Kidney glomerular epithelial cell (primary cell): ENCODE data around the gene EDNRA.
"Not testable (repeated sequence)": the region's sequence is repeated elsewhere in the genome, so short reads cannot be mapped to it uniquely, and the experiment has no call there.

Source experiments
- DNase-seq: peaks from one replicate; lab custom pipeline; 2025; lab: John Stamatoyannopoulos, UW

Gene EDNRA

DNA sequence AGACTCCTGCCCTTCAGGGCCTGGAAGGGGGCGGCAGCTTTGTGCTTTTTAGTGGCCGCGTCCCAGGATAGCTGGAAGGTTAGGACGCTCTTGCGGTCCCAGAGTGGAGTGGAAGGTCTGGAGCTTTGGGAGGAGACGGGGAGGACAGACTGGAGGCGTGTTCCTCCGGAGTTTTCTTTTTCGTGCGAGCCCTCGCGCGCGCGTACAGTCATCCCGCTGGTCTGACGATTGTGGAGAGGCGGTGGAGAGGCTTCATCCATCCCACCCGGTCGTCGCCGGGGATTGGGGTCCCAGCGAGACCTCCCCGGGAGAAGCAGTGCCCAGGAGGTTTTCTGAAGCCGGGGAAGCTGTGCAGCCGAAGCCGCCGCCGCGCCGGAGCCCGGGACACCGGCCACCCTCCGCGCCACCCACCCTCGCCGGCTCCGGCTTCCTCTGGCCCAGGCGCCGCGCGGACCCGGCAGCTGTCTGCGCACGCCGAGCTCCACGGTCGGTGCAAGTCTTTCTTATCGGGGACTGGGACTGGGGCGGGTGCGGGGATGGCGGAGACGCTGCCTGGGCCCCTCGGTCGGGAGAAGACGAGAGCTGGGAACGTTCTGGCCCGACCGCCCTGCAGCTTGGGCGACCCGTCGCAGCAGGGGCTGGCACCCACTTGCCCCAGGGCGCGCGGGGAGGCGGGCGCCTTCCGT, at the start of gene EDNRA:
Gene EDNRA (plus strand): TSS at position 207 of the 686 bp plus-strand sequence. CDS start 4,585 bp downstream, outside the sequence.
- DNase-seq = no peak

DNA sequence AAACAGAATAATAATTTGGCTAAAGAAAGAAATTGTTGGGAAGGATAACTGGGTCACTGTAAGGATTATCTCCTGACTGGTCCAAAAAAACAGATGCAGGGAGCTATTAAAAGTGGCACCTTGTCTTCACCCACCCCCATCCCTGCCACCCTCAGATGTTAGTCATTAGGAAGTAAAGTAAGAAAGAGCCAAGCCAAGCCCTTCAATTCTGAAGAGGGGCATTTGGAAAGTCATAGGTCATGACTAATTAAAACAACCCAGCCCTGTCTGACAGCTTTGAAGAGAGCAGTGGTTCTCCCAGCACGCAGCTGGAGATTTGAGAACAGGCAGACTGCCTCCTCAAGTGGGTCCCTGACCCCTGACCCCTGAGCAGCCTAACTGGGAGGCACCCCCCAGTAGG, 46.5 kb upstream of the EDNRA start:
- not testable (repeated sequence) for DNase-seq

DNA sequence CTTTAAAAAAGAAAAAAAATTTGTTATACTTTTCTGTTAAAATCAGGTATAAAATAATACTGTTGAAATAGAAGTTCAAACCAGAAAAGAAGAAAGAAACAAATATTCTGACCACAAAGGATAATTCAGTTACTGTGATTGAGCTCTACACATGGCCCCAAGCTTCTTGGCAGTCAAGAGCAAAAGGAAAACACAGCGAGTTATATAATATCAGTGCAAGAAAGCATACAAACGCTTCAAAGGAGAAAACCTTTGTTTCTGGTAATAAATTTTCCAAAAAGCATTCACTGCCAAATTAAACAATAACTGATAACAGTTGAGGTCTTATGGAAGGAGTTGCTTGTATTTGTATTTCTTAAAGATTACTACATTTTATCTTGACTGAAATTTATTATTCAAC, 40.5 kb upstream of the EDNRA start:
- DNase-seq = no peak

DNA sequence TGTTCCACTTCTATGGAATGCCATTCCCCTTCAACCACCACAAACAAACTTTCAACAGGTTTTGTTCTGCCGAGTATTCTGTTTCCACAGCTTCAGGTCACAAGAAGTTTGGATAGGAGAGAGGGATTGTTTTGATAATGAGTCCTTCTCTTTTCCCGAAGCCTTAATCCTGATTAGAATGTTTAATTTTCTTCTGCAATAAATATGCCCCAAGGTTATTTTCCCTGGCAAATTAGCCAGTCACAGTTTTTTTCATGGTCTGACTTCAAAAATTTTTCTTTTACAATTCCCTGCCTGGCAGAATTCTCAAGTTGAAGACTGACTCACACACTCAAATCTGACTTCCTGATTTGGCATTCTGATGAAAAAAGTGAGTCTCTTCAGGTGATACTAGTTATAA, 33.1 kb upstream of the EDNRA start:
- no peak for DNase-seq

DNA sequence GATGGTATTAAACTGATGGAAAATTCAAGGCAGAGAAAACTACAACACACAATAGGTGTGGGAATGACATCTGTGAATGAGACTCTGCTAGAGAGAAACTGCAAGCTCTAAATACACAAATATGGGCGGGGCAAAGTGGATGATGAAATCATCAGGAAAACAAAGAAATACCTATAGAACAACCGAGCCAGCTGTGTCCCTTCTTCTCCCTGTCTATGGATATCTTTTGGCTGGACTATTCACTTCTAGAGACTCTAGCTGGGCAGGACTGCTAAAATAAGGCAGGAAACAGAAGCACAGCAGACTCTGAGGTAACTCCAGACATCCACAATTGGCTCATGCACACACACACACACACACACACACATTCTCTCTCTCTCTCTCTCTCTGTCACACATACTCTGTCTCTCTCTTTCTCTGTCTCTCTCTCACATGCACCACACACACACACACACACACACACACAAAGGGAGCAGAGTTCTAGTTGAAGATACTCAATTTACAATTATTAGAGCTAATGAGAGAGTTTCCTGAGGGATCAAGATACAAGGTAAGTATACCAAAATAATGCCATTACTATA, 27.2 kb upstream of the EDNRA start:
- DNase-seq = no peak

DNA sequence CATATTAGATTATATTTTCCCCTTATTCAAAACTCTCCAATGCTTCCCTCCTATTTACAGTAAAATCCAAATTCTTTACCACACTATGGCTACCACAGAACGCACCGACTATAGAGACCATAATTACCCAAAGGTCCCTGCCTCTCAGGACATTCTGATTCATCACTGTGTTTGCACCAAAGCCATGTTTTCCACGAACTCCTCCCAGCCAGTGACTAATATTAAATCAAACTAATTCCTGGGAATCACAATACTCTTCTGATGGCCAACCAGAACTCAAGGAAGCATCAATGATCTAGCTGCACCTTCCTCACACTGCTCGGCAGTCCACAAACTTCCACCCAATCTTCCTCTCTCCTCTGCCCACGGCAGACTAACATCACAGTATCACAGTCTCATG, 24.2 kb upstream of the EDNRA start:
- DNase-seq = no peak

DNA sequence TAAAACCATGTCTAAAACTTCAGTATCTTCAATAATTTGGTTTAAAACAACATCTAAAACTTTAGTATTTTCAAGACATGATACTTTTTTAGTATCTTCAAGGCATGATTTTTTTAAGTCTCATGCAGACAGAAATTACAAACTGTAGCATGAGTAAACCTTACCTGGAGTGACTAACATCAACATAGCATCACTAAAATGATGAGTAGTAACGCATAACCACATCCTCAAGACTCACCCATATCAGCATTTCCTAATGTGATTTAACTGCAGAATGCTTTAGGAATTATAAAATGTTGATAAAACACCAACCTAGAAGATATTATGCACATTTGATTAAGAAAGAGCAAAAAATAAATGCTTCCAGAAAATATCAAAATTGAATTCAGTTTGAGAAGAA, 19.7 kb upstream of the EDNRA start:
- DNase-seq = no peak

DNA sequence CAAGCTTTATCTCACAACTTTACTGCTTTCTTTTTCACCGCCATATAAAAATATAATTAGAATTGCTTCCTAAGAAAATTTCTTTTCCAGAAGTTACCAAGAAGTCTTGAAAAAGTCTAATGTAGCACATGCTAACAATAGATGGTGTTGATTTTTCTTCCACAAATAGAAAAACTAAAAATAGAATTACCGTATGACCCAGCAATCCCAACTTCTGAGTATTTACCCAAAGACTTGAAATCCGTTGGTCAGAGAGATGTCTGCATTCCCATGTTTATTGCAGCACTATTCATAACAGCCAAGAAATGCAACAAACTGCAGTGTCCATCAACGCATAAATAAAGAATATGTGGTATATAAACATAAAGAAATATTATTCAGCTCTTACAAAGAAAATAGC, 17.8 kb upstream of the EDNRA start:
- no peak for DNase-seq

DNA sequence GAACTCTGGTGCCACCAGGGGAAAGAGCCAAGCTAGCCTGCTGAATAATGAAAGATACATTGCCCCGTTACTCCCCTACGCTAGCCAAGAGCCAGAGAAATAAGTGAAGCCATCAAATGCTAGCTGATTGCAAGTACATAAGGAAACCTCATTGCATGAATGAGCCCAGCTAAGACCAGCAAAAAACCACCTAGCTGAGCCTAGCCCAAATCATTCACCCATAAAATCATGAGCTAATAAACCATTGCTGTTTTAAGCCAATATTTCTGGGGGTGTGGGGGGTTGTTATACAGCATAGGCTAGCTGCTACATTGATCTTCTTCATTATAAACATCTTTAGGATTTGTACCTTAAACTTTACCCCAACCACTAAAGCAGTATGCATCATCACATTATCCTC, 15.4 kb upstream of the EDNRA start:
- DNase-seq = no peak

DNA sequence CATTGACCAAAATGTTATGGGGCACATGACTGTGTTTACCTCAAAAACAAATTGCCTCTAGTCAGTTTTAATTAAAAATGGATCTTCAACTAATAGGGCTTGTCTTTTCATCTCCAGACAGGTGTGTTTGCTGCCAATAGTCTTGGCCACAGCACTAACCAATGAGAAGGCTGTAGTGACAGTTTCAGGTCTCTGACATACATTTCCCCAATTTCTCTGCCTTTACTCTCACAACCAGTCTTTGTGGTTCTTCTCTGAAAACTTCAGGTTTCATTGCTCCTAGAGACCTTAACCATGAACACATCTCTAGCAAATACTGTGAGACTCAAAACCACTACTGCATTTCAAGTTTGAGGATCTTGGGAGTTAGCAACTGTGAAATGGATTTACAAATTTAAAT, 3.5 kb upstream of the EDNRA start:
- no peak for DNase-seq

DNA sequence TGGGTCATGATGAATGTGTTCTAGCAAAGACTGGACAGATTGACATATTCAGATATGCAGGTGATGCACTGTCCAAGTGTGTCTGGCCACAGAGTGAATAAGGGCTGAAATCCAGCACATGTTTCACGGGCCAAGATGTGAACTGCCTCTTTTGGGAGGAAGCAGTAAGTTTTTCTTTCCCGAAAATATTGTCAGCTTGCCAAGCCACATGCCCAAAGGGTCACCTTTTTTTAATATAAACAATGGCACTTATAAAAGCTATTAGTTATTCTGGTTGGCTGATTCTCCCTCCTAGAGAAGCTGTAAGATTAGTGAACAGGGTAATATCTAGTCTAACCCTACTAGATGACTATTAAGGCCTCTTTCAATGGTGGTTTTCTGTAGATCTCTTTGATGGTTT, 1.5 kb upstream of the EDNRA start:
- no peak for DNase-seq

DNA sequence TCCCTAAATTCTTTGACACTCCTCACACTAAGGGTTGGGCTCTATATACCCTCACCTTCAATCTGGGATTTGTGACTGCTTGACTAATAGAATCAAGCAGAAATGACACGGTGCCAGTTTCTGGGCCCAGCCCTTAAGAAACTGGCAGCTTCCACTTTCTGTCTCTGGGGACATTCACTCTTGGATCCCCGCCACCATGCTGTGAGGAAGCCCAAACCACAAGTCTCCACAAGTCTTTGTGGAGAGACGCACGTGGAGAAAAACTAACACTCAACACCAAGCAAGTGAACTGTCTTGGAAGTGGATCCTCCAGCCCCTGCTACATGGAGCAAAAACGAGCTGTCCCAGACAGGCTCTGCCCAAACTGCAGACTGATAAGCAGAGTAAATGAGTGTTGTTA, 1.1 kb upstream of the EDNRA start:
- DNase-seq = no peak

DNA sequence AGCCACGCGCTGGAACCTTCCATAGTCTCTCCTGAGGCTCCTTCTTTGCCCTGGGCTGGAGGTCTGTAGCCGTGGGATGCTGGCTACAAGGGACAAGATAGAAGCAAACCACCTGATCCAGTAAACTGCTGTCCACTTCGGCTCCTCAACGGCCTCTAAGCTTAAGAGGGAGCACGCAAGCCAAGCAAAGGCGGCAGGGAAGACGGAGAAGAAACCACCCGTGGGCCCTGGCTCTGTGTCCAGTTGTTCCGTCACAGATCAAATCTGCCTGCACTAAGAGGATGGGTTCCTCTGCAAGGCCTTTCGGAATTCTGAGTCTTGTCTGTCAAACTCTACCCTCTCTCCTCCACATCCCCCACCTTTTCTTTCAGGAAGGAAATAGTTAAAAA, 401 bp upstream of the EDNRA start:
- no peak for DNase-seq

DNA sequence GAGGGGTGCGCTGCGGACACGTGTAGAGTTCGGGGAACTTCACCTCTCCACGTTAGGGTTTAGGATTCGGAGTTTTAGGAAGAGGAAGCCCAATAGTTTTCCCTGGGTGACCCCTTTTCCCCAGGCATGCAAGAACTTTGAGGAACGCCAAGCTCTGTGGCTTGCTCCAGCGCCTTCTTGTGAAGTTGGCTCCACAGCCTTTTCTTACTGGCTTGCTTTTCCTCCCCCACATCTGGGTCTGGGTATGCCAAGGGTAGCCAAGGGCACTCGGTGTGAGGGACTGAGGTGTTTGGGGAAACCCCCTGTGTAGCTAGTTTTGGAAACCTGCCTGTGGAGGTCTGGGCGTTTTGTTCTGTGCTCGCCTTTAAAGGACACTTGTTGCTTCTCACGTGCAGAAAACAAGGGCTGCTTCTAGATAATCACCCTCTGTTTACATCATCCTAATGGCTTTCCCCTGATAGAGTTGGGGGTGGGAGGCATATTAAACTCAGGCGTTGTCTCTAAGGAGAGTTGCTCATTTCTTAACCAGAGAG, 746 bp downstream of the EDNRA start:
- peak; percentile 29 for DNase-seq

DNA sequence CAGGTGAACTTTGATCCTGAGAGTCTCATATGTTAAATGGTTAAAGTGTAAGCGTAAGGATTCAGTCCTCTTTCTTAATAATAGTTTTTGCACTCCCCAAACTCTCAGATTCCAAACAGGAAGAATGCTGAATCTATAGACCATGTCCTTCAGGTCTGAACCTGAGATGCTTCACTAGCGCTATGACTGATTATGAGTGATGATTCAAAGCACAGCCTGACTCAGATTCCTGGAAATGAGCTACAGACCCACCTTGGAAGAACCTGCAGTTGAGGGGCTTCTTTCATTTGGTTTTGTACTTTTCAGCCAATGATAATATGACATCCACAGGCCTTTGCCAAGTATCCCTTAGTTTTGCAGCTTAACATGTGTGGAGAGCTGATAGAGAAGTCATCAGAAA, 1.4 kb downstream of the EDNRA start:
- peak; percentile 81 for DNase-seq

DNA sequence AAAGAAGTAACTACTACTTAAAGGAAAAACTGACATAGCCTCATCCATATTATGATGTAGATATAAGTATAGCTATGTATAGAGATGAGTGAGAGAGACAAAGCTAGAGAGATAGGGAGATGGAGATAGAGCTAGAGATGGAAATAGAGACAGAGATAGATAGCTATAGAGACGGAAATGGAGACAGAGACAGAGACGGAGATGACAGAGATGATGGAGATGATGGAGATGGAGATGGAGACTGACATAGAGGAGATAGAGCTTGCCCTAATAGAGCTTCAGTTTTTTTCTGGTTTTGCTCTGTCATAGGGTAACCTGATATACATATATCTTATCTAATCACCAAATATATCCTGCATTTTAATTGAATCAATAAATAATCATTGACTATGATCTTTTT, 4.3 kb downstream of the EDNRA start:
- no peak for DNase-seq

DNA sequence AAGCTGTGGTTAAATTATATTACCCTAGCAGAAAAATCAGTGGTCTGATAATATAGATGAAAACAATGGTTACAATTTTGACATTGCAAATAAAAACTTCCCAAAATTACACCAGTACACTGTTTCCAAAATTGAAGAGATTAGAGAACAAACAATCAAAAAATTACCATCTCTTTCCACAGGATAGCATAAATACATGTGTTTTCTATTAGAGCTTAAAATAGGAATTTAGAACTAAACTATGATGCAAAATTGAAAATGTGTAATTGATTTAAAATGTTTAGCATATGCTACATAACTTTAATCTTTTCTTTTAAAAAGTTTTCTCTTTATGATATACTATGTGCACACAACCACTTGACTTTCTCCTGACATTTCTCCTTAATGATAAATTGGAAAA, 6.7 kb downstream of the EDNRA start:
- no peak for DNase-seq

DNA sequence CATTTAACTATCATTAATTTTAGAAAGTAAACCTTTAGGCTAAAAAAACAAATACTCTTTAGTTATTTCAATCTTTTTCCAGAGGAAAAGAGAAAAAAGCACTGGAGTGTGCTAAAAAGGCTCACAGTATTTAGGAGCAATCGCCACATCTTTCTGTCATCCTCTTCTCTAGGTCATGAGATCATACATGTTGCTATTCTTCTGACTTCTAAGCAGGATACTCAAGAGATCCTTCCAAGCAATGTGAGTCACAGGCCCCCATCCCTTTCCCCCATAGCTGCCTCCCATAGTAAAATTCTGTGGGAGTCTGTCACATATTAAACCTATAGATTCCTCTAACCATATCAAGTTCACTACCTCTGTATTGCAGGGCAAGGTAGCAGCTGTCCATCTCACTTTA, 7.7 kb downstream of the EDNRA start:
- no peak for DNase-seq

DNA sequence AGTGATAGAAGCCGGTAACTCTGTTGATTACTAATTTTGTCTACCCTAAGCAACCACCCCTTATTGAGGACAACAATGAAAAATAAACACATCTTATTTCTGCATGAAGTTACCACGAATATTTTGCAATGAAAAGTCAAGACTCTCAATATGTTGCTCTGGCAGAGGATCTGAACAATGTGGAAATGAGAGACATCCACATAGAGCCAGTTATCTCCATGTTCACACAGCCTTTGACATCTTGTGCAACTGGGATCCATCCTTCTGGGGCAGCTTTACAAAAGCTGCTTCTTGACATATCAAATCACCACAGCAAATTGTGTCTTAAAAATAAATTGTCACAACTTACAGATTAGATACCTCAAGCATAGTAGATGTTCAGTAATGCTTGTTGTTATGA, 10.2 kb downstream of the EDNRA start:
- DNase-seq = no peak

DNA sequence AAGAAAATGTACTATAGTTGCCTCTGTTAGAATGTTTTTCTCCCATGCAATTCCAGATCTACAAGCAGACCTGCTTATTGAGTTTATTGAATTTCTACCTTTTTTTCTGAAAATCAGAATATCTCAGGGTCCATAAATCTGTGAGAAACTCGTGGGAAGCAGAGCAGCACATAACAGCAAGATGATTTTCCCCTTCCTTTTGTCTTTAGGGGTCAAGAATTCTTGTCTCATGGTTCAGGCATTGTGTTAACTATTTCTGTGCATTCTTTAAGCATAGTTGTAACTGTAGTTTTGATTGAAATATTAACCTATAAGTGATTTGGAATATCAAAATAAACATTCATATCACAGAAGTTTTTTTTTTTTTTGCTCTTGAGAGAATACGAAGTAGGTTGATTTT, 11.4 kb downstream of the EDNRA start:
- DNase-seq = peak; percentile 16

DNA sequence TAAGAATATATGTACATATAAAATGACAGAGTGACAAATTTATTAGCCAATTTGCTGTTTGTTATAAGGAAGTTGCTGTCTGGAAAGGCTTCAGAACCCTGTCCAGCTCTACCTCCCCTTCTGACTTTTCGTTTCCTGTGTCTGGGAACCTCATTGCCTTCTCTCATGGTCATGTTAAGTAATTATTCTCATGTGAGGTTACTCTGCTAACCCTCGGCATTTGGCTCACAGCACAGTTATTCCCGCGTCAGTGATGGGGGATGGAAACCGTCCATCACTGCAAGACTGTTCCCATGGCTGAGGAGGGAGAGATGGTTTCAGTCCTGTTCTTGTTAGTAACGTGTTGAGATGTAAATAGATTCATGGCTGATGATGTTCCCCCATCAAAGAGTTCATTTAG, 11.9 kb downstream of the EDNRA start:
- no peak for DNase-seq

DNA sequence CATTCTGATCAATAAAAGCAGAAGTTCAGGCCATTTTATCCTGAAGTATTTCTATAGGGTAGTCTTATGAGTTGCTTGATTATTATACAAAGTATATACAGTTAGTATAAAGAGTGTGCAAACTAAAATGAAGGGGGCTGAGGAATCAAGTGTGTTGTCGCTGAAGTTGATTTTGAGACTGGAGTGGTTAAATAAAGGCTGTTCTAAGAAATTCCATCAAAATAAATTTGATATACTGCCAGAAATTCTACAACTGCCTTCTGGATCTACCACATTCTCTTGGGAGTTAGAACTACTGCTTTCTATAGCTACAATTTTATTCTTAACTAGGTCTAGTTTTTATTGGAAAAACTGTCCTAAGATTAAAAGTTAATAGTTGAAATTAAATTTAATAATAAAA, 12.4 kb downstream of the EDNRA start:
- no peak for DNase-seq

DNA sequence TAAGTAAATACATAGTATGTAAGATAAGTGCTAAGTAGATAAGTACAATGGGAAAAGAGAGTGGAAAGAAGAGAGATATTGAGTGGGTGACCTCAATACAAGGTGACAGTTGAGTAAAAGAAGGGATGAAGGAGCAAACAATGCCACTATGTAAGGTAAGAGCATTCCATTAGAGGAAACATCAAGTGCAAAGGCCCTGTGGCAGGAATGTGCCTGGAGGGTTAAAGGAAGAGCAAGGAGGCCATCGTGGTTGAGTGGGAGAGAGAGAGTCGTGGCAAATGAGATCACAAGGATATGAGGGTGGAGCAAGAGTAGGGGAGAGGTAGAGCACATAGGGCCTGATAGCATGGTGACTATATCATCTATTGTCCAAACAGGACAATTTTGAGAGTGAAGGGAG, 13.4 kb downstream of the EDNRA start:
- no peak for DNase-seq

DNA sequence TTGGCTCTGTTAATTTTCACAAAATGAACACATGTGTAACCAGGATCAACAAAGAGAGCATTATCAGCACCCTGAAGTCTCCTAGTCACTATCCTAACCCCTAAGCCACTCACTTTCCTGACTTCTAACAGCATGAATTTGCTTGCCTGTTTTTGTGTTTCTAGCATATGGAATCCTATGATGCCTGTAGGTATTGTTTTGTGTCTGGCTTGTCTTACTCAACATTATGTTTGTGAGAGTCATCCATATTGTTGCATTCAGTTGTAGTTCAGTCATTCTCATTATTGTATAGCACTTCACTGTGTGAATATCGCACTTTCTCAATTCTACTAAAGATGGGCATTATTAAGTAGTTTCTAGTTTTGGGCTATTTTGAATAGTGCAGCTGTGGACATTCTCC, 15.6 kb downstream of the EDNRA start:
- no peak for DNase-seq
